Neural progenitor cell (in vitro differentiated cells): ENCODE results near the gene P2RX6. TPM values are rescaled to one million over a fixed set of nuclear protein-coding genes. Genes with fewer than 3 reads are reported as not detected.
"Not testable (repeated sequence)": the region's sequence is repeated elsewhere in the genome, so short reads cannot be mapped to it uniquely, and the experiment has no call there.

Experiments used
- DNase-seq: peaks from one replicate; pipeline ENCODE4 v3.0.0-alpha.2; 2016; ENCODE audit warnings: low spot score
- H2AFZ ChIP-seq: fragments of 200-600 bp; sonication (generic); replicated peaks from 2 replicates; pipeline ENCODE4 v1.6.1; 2016; ENCODE audit warnings: antibody characterized with exemption
- H3F3A ChIP-seq: fragments of 200-600 bp; sonication (generic); 2 replicates; pipeline ENCODE4 v1.6.1; 2016; ENCODE audit warnings: antibody characterized with exemption, low read depth
- H3K27ac ChIP-seq: fragments of 200-600 bp; sonication (generic); 2 replicates; pipeline ENCODE4 v1.5.1; 2016; ENCODE audit warnings: mild to moderate bottlenecking
- H3K27me3 ChIP-seq: fragments of 200-600 bp; sonication (generic); 2 replicates; pipeline ENCODE4 v1.6.1; 2016; ENCODE audit warnings: mild to moderate bottlenecking, moderate library complexity
- H3K36me3 ChIP-seq: fragments of 200-600 bp; sonication (generic); 2 replicates; pipeline ENCODE4 v1.5.1; 2016
- H3K4me1 ChIP-seq: fragments of 200-600 bp; sonication (generic); 2 replicates; pipeline ENCODE4 v1.6.1; 2016; ENCODE audit warnings: mixed run types
- H3K4me2 ChIP-seq: fragments of 200-600 bp; sonication (generic); 2 replicates; pipeline ENCODE4 v1.6.1; 2016
- H3K4me3 ChIP-seq: fragments of 200-600 bp; sonication (generic); 2 replicates; pipeline ENCODE4 v1.5.1; 2016
- H3K79me2 ChIP-seq: fragments of 200-600 bp; sonication (generic); 2 replicates; pipeline ENCODE4 v1.6.1; 2016; ENCODE audit warnings: low read depth
- H3K9ac ChIP-seq: fragments of 200-600 bp; sonication (generic); 2 replicates; pipeline ENCODE4 v1.6.1; 2016
- H3K9me3 ChIP-seq: fragments of 200-600 bp; sonication (generic); 2 replicates; pipeline ENCODE4 v1.5.1; 2016; ENCODE audit warnings: low read depth
- H4K20me1 ChIP-seq: fragments of 200-600 bp; sonication (generic); 2 replicates; pipeline ENCODE4 v1.6.1; 2016; ENCODE audit warnings: low read depth
- H3K27ac Mint-ChIP-seq: 3 replicates; pipeline ENCODE4 v1.8.0; 2021; ENCODE audit warnings: mixed read lengths
- H3K27me3 Mint-ChIP-seq: 2 replicates; pipeline ENCODE4 v1.8.0; 2022; ENCODE audit warnings: low read depth, mild to moderate bottlenecking, inconsistent platforms, moderate library complexity, mixed read lengths; ENCODE audit not compliant: insufficient read depth
- H3K36me3 Mint-ChIP-seq: 3 replicates; pipeline ENCODE4 v1.8.0; 2021; ENCODE audit warnings: mixed read lengths
- H3K4me1 Mint-ChIP-seq: 3 replicates; pipeline ENCODE4 v1.8.0; 2021; ENCODE audit warnings: mixed read lengths
- H3K4me3 Mint-ChIP-seq: 3 replicates; pipeline ENCODE4 v1.8.0; 2021; ENCODE audit warnings: mild to moderate bottlenecking, moderate library complexity, mixed read lengths
- H3K9me3 Mint-ChIP-seq: 3 replicates; pipeline ENCODE4 v1.8.0; 2020; ENCODE audit warnings: mixed read lengths
- EZH2 ChIP-seq: fragments of 200-600 bp; sonication (generic); IDR thresholded peaks from 2 replicates; pipeline ENCODE4 v1.6.1; 2017; ENCODE audit warnings: antibody characterized with exemption, mild to moderate bottlenecking, moderate library complexity
- EZH2phosphoT487 ChIP-seq: fragments of 200-600 bp; sonication (generic); IDR thresholded peaks from 2 replicates; pipeline ENCODE4 v1.6.1; 2017; ENCODE audit warnings: antibody characterized with exemption
- total RNA-seq: library from RNA; depleted of rRNA; stranded (reverse); fragments of >200 nt; gene quantifications from 2 replicates; pipeline ENCODE4 v1.2.3, GENCODE V29; 2015; ENCODE audit warnings: low replicate concordance
- TF ChIP-seq, protein P1 (sequence below): fragments of 200-600 bp; sonication (generic); IDR thresholded peaks from 2 replicates; pipeline ENCODE4 v1.5.1; 2017; ENCODE audit warnings: antibody characterized with exemption, mild to moderate bottlenecking

P2RX6 gene
- total RNA-seq, 1 donor from 2014 or later = 0.36 TPM

DNA sequence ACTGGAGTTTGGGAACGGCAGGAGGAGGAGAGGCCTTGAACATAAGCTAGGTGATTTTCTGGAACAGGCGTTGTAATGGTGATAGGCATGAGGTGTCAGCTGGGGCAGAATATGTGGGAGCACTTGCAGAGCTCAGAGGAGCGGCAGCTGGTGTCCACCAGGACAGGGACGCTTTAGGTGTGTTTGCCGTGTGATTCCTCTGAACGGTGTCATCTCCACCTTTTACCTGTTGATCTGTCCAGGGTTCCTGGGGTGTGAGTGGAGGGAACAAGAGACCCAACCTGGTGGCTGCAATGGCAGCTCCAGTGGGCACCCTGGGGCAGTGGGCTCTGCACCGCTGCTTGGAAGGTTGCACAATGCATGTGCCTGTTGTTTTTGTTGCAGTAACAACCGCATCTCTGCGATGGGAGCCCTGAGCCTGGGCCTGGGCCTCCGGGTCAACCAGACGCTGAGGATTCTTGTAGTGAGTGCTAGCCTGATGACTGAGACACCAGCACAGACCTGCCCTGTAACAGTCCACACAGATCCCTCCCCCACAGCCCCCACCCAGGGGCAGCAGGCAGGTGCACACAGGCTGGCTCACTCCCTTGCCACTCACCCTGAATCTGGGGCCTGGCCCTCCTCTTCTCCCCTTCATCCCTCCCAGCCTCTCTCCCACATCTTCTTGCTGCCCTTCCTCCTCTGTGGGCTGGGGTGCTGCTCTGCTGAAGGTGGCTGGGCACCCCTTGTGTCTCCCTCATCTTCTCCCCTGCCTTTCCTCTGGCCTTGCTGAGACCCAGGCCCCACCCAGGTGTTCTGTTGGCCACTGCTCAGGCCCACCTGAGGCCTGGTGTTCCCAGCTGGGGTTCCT, 40.0 kb downstream of the P2RX6 start:
- Histone ChIP-seq H3F3A (no peaks in the 10 kb centered on the region), H3K9me3 (no peaks in the 10 kb centered on the region), H3K27ac (no peak overlapping the region), H2AFZ (no peak overlapping the region), H4K20me1 (no peaks in the 10 kb centered on the region), H3K9ac (no peak overlapping the region), H3K4me3 (no peak overlapping the region), H3K4me1 (no peaks in the 10 kb centered on the region), H3K4me2 (no peak overlapping the region), H3K27me3 (no peaks in the 10 kb centered on the region), H3K36me3 (no peaks in the 10 kb centered on the region), H3K79me2 (no peaks in the 10 kb centered on the region)
- peaks cover 42% of the 10 kb centered on the region for H3K4me1 Mint-ChIP-seq
- no peaks in the 10 kb centered on the region for H3K9me3 Mint-ChIP-seq
- no peaks in the 10 kb centered on the region for H3K36me3 Mint-ChIP-seq
- peaks cover 7% of the 10 kb centered on the region for H3K27me3 Mint-ChIP-seq
- H3K27ac Mint-ChIP-seq = peak overlapping the region; percentile 76
- no peak for TF ChIP-seq EZH2
- TF ChIP-seq EZH2phosphoT487 = no peak
- TF ChIP-seq, protein P1, sequence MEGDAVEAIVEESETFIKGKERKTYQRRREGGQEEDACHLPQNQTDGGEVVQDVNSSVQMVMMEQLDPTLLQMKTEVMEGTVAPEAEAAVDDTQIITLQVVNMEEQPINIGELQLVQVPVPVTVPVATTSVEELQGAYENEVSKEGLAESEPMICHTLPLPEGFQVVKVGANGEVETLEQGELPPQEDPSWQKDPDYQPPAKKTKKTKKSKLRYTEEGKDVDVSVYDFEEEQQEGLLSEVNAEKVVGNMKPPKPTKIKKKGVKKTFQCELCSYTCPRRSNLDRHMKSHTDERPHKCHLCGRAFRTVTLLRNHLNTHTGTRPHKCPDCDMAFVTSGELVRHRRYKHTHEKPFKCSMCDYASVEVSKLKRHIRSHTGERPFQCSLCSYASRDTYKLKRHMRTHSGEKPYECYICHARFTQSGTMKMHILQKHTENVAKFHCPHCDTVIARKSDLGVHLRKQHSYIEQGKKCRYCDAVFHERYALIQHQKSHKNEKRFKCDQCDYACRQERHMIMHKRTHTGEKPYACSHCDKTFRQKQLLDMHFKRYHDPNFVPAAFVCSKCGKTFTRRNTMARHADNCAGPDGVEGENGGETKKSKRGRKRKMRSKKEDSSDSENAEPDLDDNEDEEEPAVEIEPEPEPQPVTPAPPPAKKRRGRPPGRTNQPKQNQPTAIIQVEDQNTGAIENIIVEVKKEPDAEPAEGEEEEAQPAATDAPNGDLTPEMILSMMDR = no peak
- DNase-seq = no peak
- no peak overlapping the region for H3K4me3 Mint-ChIP-seq

DNA sequence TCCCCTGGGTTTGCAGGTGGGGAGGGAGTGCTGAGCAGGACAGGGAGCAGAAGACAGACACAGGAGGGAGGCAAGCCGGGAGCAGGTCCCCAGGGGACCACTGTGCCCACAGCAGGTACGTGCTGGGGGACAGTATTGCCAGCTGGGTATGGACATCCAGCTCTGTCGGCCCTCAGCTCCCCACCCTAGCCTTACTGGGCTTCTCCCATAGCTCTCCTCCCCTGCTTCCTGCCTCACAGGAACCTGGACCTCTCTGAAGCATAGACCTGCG, 40.5 kb downstream of the P2RX6 start:
- H4K20me1 ChIP-seq = no peaks in the 10 kb centered on the region
- TF ChIP-seq EZH2 = no peak
- TF ChIP-seq, protein P1 = no peak
- TF ChIP-seq EZH2phosphoT487 = no peak
- H3K4me2 ChIP-seq = no peak overlapping the region
- H2AFZ ChIP-seq = no peak overlapping the region
- H3K79me2 ChIP-seq = no peaks in the 10 kb centered on the region
- Mint-ChIP-seq H3K4me1 (peaks cover 42% of the 10 kb centered on the region), H3K27me3 (peaks cover 6% of the 10 kb centered on the region), H3K9me3 (no peaks in the 10 kb centered on the region), H3K36me3 (no peaks in the 10 kb centered on the region), H3K27ac (no peak overlapping the region), H3K4me3 (no peak overlapping the region)
- H3K27ac ChIP-seq = no peak overlapping the region
- H3K36me3 ChIP-seq = no peaks in the 10 kb centered on the region
- H3K9me3 ChIP-seq = no peaks in the 10 kb centered on the region
- no peaks in the 10 kb centered on the region for H3K4me1 ChIP-seq
- H3F3A ChIP-seq = no peaks in the 10 kb centered on the region
- no peak overlapping the region for H3K9ac ChIP-seq
- DNase-seq = no peak
- H3K27me3 ChIP-seq = no peaks in the 10 kb centered on the region
- H3K4me3 ChIP-seq = no peak overlapping the region

DNA sequence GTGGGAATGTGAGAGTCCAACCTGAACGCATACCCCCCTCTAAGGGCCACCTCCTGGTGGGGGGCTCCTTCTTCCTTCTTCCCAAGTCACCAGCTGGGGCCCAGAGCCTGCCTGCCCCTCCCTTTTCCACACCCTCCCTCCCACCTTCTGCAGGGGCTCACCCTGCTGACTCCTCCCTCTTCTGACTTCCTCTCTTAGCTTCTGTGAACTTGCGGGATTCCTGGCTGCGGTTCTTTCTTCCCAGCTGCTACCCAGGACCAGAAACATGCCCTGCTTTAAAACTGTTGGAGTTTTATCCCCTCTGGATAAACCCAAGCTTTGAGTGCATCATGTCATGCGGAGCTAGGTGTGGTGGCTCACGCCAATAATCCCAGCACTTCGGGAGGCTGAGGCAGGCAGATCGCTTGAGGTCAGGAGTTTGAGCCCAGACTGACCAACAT, 40.9 kb downstream of the P2RX6 start:
- H4K20me1 ChIP-seq = no peaks in the 10 kb centered on the region
- H3F3A ChIP-seq = no peaks in the 10 kb centered on the region
- no peaks in the 10 kb centered on the region for H3K36me3 ChIP-seq
- Mint-ChIP-seq H3K27me3 (peaks cover 6% of the 10 kb centered on the region), H3K27ac (peak overlapping the region; percentile 77), H3K9me3 (no peaks in the 10 kb centered on the region), H3K36me3 (no peaks in the 10 kb centered on the region), H3K4me3 (no peak overlapping the region), H3K4me1 (peaks cover 42% of the 10 kb centered on the region)
- no peaks in the 10 kb centered on the region for H3K27me3 ChIP-seq
- no peak overlapping the region for H3K4me2 ChIP-seq
- H3K4me3 ChIP-seq = no peak overlapping the region
- no peak for DNase-seq
- H3K9ac ChIP-seq = no peak overlapping the region
- no peak overlapping the region for H2AFZ ChIP-seq
- no peaks in the 10 kb centered on the region for H3K9me3 ChIP-seq
- H3K27ac ChIP-seq = no peak overlapping the region
- TF ChIP-seq, protein P1 = no peak
- TF ChIP-seq EZH2phosphoT487 = no peak
- TF ChIP-seq EZH2 = no peak
- H3K4me1 ChIP-seq = no peaks in the 10 kb centered on the region
- H3K79me2 ChIP-seq = no peaks in the 10 kb centered on the region

DNA sequence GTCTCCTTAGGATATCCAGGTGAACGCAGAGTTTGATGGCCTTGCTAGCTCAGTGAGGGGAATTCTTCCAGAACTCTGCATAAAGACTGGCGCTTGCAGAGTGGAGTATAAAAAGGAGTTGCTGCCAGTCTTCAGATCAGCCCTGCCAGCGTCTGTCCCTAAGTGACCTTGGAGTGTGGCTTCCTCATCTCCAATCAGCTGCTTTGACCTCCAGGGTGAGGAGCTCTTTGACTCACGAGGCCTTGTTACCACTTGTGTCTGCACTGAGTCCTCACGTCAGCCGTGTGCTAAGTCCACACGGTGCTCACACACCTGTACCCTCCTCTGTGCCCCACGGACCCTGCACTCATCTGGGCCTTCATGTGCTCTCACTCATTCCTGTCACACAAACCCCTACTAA, 45.4 kb downstream of the P2RX6 start:
- not testable (repeated sequence) for H3K4me2 ChIP-seq, H3K4me3 ChIP-seq, H3K27me3 Mint-ChIP-seq, H2AFZ ChIP-seq, H3K9me3 Mint-ChIP-seq, H3K4me1 ChIP-seq, H3K27ac ChIP-seq, H3F3A ChIP-seq, H3K79me2 ChIP-seq, H3K27ac Mint-ChIP-seq, H3K9ac ChIP-seq, DNase-seq, H4K20me1 ChIP-seq, H3K27me3 ChIP-seq, H3K36me3 ChIP-seq, H3K36me3 Mint-ChIP-seq, H3K4me3 Mint-ChIP-seq, H3K9me3 ChIP-seq
- peaks cover 12% of the 10 kb centered on the region for H3K4me1 Mint-ChIP-seq

DNA sequence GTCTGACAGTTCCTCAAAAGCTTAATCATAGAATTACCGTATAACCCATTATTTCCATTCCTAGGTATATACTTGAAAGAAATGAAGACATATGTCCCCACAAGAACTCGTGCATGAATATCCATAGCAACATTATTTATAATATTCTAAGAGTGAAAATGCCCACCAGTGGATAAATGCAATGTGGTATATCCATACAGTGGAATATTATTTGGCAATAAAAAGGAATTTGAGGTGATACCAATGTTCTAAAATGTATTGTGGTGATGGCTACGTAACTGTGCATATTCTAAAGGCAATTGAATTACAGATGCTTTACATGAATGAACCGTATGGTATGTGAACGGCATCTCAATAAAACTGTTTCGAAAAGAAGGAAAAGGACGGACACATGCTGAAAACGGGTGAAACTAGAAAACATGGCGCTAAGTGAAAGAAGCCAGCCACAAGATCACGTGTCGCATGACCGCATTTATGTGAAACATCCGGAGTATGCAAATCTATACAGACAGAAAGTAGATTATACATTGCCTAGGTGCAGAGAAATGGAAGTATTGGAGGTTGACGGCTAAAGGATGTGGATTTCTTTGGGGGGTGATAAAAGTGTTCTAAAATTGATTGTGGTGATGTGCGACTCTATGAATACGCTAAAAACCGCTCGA, 46.8 kb downstream of the P2RX6 start:
- not testable (repeated sequence) for H3K27ac ChIP-seq, H3F3A ChIP-seq, H3K9me3 Mint-ChIP-seq, H3K27me3 ChIP-seq, H4K20me1 ChIP-seq, H3K79me2 ChIP-seq, H3K36me3 Mint-ChIP-seq, H3K27me3 Mint-ChIP-seq, H2AFZ ChIP-seq, H3K9me3 ChIP-seq, H3K4me1 Mint-ChIP-seq, H3K4me2 ChIP-seq, H3K36me3 ChIP-seq, H3K4me3 ChIP-seq, H3K4me1 ChIP-seq, DNase-seq, H3K27ac Mint-ChIP-seq, H3K9ac ChIP-seq, H3K4me3 Mint-ChIP-seq
